GF-D8 (cell line): ENCODE measurements around the gene FARS2.

Experiments
- DNase-seq: peaks from one replicate; lab custom pipeline; 2025; lab: John Stamatoyannopoulos, UW

The FARS2 gene

GRCh38 chr6:5466281-5467136 lies 205.2 kb downstream of the FARS2 start:
- DNase-seq, result no peak

- no peak for DNase-seq
Measured at GRCh38 chr6:5468586-5468985, 207.3 kb downstream of the FARS2 start.

GRCh38 chr6:5469101-5469846 lies 208.0 kb downstream of the FARS2 start:
- no peak for DNase-seq

- peak; percentile 27 for DNase-seq
Measured at GRCh38 chr6:5471044-5471443, 209.7 kb downstream of the FARS2 start.

- no peak for DNase-seq
Measured at GRCh38 chr6:5471637-5472398, 210.5 kb downstream of the FARS2 start.

- no peak for DNase-seq
Measured at GRCh38 chr6:5472571-5472970, 211.3 kb downstream of the FARS2 start.

- DNase-seq, result no peak
Measured at GRCh38 chr6:5475779-5476178, 214.5 kb downstream of the FARS2 start.

- DNase-seq, result no peak
Measured at GRCh38 chr6:5478380-5478779, 217.1 kb downstream of the FARS2 start.

GRCh38 chr6:5481033-5481432 lies 219.7 kb downstream of the FARS2 start:
- no peak for DNase-seq

- no peak for DNase-seq
Measured at GRCh38 chr6:5481750-5482149, 220.4 kb downstream of the FARS2 start.

GRCh38 chr6:5482619-5483018 lies 221.3 kb downstream of the FARS2 start:
- DNase-seq, result no peak

GRCh38 chr6:5484692-5485091 lies 223.4 kb downstream of the FARS2 start:
- no peak for DNase-seq

- no peak for DNase-seq
Measured at GRCh38 chr6:5486214-5486613, 224.9 kb downstream of the FARS2 start.

GRCh38 chr6:5490501-5491069 lies 229.3 kb downstream of the FARS2 start:
- DNase-seq, result no peak

- no peak for DNase-seq
Measured at GRCh38 chr6:5492356-5492755, 231.0 kb downstream of the FARS2 start.

GRCh38 chr6:5493806-5494205 lies 232.5 kb downstream of the FARS2 start:
- DNase-seq, result no peak

GRCh38 chr6:5497896-5498578 lies 236.7 kb downstream of the FARS2 start:
- DNase-seq, result no peak

- no peak for DNase-seq
Measured at GRCh38 chr6:5498579-5498899, 237.2 kb downstream of the FARS2 start.

- no peak for DNase-seq
Measured at GRCh38 chr6:5499644-5500306, 238.5 kb downstream of the FARS2 start.

- no peak for DNase-seq
Measured at GRCh38 chr6:5501837-5502236, 240.5 kb downstream of the FARS2 start.

GRCh38 chr6:5504078-5504477 lies 242.8 kb downstream of the FARS2 start:
- no peak for DNase-seq
